Transverse colon (tissue), 4 donors: ENCODE measurements around the gene HADH.

Experiments
- EP300 ChIP-seq: sonication (generic); formaldehyde crosslinking; IDR thresholded peaks from one replicate; pipeline ENCODE4 v1.6.1; 2017; ENCODE audit warnings: antibody characterized with exemption, low read depth
- POLR2A ChIP-seq: fragments of 450-650 bp; IDR thresholded peaks from one replicate; pipeline ENCODE4 v1.6.1; 2016; ENCODE audit warnings: antibody characterized with exemption, mild to moderate bottlenecking, moderate library complexity
- POLR2AphosphoS5 ChIP-seq, 3 donors: sonication (generic); formaldehyde crosslinking; IDR thresholded peaks; one replicate each; pipeline ENCODE4 v1.6.1; 2016; ENCODE audit warnings: antibody characterized with exemption in 3 of 3
- TF ChIP-seq, protein P1 (sequence below), 5 experiments: fragments of 200-600 bp in 3 of 5; fragments of 450-650 bp in 2 of 5; sonication (generic) in 3 of 5; IDR thresholded peaks; 1 replicate in 2 of 5; 2 replicates in 3 of 5; pipeline ENCODE4 v1.5.1; 2016 to 2017; ENCODE audit warnings: antibody characterized with exemption in 5 of 5, inconsistent platforms in 3 of 5, mild to moderate bottlenecking in 2 of 5, moderate library complexity in 1 of 5

DNA sequence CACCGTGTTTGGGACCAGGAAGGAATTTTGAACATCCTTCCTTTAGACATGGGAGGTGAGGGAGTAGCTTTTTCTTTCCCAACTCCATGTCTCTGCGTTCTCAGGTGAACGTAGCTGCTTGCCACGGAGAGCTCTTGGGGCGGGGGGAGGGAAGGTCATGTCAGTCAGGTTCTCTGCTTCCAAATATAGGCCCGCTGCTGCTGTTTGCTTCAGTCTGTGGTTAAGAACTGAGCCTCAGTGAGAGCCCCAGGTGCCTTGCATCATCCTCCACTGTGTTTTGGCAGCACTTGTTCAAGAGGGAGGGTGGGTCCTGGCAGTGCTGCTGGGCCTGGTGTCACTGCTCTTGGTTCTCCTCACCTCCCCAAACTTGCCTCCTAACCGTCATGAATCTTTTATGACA lies 46.5 kb downstream of the HADH start:
- TF ChIP-seq, protein P1, sequence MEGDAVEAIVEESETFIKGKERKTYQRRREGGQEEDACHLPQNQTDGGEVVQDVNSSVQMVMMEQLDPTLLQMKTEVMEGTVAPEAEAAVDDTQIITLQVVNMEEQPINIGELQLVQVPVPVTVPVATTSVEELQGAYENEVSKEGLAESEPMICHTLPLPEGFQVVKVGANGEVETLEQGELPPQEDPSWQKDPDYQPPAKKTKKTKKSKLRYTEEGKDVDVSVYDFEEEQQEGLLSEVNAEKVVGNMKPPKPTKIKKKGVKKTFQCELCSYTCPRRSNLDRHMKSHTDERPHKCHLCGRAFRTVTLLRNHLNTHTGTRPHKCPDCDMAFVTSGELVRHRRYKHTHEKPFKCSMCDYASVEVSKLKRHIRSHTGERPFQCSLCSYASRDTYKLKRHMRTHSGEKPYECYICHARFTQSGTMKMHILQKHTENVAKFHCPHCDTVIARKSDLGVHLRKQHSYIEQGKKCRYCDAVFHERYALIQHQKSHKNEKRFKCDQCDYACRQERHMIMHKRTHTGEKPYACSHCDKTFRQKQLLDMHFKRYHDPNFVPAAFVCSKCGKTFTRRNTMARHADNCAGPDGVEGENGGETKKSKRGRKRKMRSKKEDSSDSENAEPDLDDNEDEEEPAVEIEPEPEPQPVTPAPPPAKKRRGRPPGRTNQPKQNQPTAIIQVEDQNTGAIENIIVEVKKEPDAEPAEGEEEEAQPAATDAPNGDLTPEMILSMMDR (IDR thresholded peaks at IDR 0.05): no peak
- no peak for TF ChIP-seq POLR2AphosphoS5 (IDR thresholded peaks at IDR 0.05)
- no peak for TF ChIP-seq EP300
- TF ChIP-seq POLR2A: no peak
